K562 (cell line): ENCODE data around the gene ARHGEF40. TPM values are rescaled to one million over a fixed set of nuclear protein-coding genes. Genes with fewer than 3 reads are reported as not detected.

Experiments used
- ATAC-seq: fragments of 200-7000 bp; cut with Tn5 transposase; 3 replicates; pipeline ENCODE4 v1.9.1; 2020; ENCODE audit warnings: moderate library complexity
- BruUV-seq: library from RNA; stranded (reverse); fragments of 400-500 nt; replicated peaks from 2 replicates; lab custom pipeline; 2021; lab: Mats Ljungman, UMichigan
- CTCF ChIA-PET: fragments of 300-600 bp; formaldehyde crosslinking; extraction: SDS; loops from one replicate; lab custom pipeline; 2021; ENCODE audit warnings: low intra/inter-chr PET ratio; lab: Yijun Ruan, JAX
- POLR2A ChIA-PET: fragments of 300-600, 350-650 bp; sonication (Branson Sonifier 250); formaldehyde crosslinking; extraction: SDS; loops from one replicate; lab custom pipeline; 2021; ENCODE audit warnings: antibody characterized with exemption, inconsistent platforms; lab: Yijun Ruan, JAX
- DNase-seq, 4 experiments: peaks; one replicate each; pipeline versions ENCODE4 v3.0.0 to v3.0.0-alpha.2; 2011 to 2018; ENCODE audit warnings: low spot score in 3 of 4, mixed read lengths in 3 of 4; ENCODE audit errors: extremely low read depth in 1 of 4
- FAIRE-seq: peaks from 2 replicates; lab custom pipeline; 2011; peaks lifted over from hg19 to GRCh38; lab: Jason Lieb, UNC
- H2AFZ ChIP-seq: 2 replicates; pipeline ENCODE4 v1.6.0; 2011; ENCODE audit warnings: low read depth, low read length, control low read depth, inconsistent platforms
- H3K27ac ChIP-seq: fragments of 200-600 bp; 3 replicates; pipeline ENCODE4 v1.8.0; 2011; ENCODE audit warnings: low read depth, mild to moderate bottlenecking, control low read depth, inconsistent platforms, low read length, moderate library complexity, mixed read lengths; ENCODE audit errors: extremely low read depth
- H3K27me3 ChIP-seq, 2 experiments: fragments of 300-600 bp in 1 of 2; 2 replicates in 1 of 2; 3 replicates in 1 of 2; pipeline versions ENCODE4 v1.6.0 to v1.8.0; 2011; ENCODE audit warnings: inconsistent platforms in 2 of 2, low read length in 2 of 2, mild to moderate bottlenecking in 1 of 2, mixed read lengths in 1 of 2, moderate library complexity in 1 of 2; ENCODE audit not compliant: control insufficient read depth in 2 of 2, insufficient read depth in 2 of 2
- H3K36me3 ChIP-seq: fragments of 300-600 bp; 3 replicates; pipeline ENCODE4 v1.8.0; 2011; ENCODE audit warnings: mild to moderate bottlenecking, low read length, inconsistent platforms; ENCODE audit not compliant: control insufficient read depth, insufficient read depth
- H3K4me1 ChIP-seq, 2 experiments: fragments of 200-600 bp in 1 of 2; replicated peaks in 1 of 2; 2 replicates in 1 of 2; 3 replicates in 1 of 2; pipeline versions ENCODE4 v1.5.1 to v1.8.0; 2011; ENCODE audit warnings: inconsistent platforms in 2 of 2, low read length in 2 of 2, mild to moderate bottlenecking in 1 of 2, mixed read lengths in 1 of 2, moderate library complexity in 1 of 2; ENCODE audit not compliant: control insufficient read depth in 2 of 2, insufficient read depth in 2 of 2
- H3K4me2 ChIP-seq: 2 replicates; pipeline ENCODE4 v1.6.1; 2011; ENCODE audit warnings: low read length, control low read depth, inconsistent platforms, mixed read lengths; ENCODE audit not compliant: insufficient read depth
- H3K4me3 ChIP-seq: fragments of 200-600 bp; sonication (generic), shearing (Covaris generic); 2 replicates; pipeline ENCODE4 v1.5.1; 2016; ENCODE audit warnings: control low read depth, inconsistent platforms
- H3K79me2 ChIP-seq: fragments of 200-600 bp; 3 replicates; pipeline ENCODE4 v1.8.0; 2011; ENCODE audit warnings: low read length, inconsistent platforms; ENCODE audit not compliant: control insufficient read depth, insufficient read depth
- H3K9ac ChIP-seq, 2 experiments: 2 replicates each; pipeline versions ENCODE4 v1.6.0 to v1.6.1; 2011; ENCODE audit warnings: low read depth in 2 of 2, low read length in 2 of 2, control low read depth in 1 of 2, inconsistent platforms in 1 of 2, mild to moderate bottlenecking in 1 of 2, mixed read lengths in 1 of 2; ENCODE audit not compliant: insufficient read depth in 1 of 2
- H3K9me1 ChIP-seq: one replicate; pipeline ENCODE4 v1.6.0; 2011; ENCODE audit warnings: inconsistent platforms, mild to moderate bottlenecking, low read length, moderate library complexity; ENCODE audit not compliant: control insufficient read depth, insufficient read depth
- H3K9me3 ChIP-seq: replicated peaks from 2 replicates; pipeline ENCODE4 v1.5.1; 2011; ENCODE audit warnings: low read depth, low read length, inconsistent platforms; ENCODE audit not compliant: control insufficient read depth, insufficient read depth
- H4K20me1 ChIP-seq: replicated peaks from 2 replicates; pipeline ENCODE4 v1.6.1; 2011; ENCODE audit warnings: low read length, inconsistent platforms, mixed read lengths; ENCODE audit not compliant: control insufficient read depth, insufficient read depth
- ZBTB7A ChIP-seq: IDR thresholded peaks from 2 replicates; pipeline ENCODE4 v1.6.1; 2011; ENCODE audit warnings: low read depth, mild to moderate bottlenecking, low read length, moderate library complexity, borderline replicate concordance; ENCODE audit not compliant: control insufficient read depth
- ZNF668 ChIP-seq: fragments of 250-450 bp; sonication (Bioruptor Pico); IDR thresholded peaks from 2 replicates; pipeline ENCODE4 v1.8.0; 2022; ENCODE audit warnings: mild to moderate bottlenecking, inconsistent platforms
- WGBS: fragments of 100-300 bp; shearing (Covaris generic); methylation state at CpG from one replicate; pipeline ENCODE4 v1.1.6; 2016; ENCODE audit warnings: low coverage, mixed read lengths; ENCODE audit not compliant: insufficient coverage; ENCODE audit errors: missing lambda C conversion rate; 5-methylcytosine and 5-hydroxymethylcytosine counted together
- in situ Hi-C: fragments of 300-500 bp; cut with MboI; formaldehyde crosslinking; loops from 4 replicates; pipeline ENCODE4 v1.15.0; 2018; ENCODE audit warnings: inconsistent platforms, mixed read lengths
- intact Hi-C: fragments of 100-400 bp; cut with micrococcal nuclease; formaldehyde crosslinking; loops from 2 replicates; pipeline ENCODE4 v1.14.2; 2022
- polyA plus RNA-seq, 8 experiments: library from polyadenylated mRNA; depleted of rRNA in 4 of 8; stranded (reverse) in 5 of 8; unstranded in 3 of 8; fragments of >200 nt; fragmentation: Nextera tagmentation in 2 of 8; fragmentation: Illumina TruSeq in 1 of 8; extraction: Ambion mirVana in 2 of 8; extraction: Trizol in 1 of 8; gene quantifications; 2 replicates each; pipeline versions ENCODE4 v1.2.1 to v1.2.3, GENCODE V29; 2011 to 2014; ENCODE audit warnings: inconsistent platforms in 1 of 8, missing spikeins in 1 of 8
- total RNA-seq, 7 experiments: library from RNA; depleted of rRNA in 6 of 7; stranded (reverse); fragments of >200 nt in 6 of 7; fragmentation: Illumina TruSeq in 2 of 7; extraction: Trizol in 2 of 7; gene quantifications; 2 replicates each; pipeline versions ENCODE4 v1.2.1 to v1.2.3, GENCODE V29; 2011 to 2021; ENCODE audit warnings: low replicate concordance in 1 of 7
- TF ChIP-seq, protein P1 (sequence below), 3 experiments: fragments of 200-800 bp in 1 of 3; sonication (Bioruptor generic) in 1 of 3; sonication (generic) in 1 of 3; formaldehyde crosslinking in 1 of 3; IDR thresholded peaks; 2 replicates each; pipeline versions ENCODE4 v1.6.1 to v1.8.0; 2016 to 2022; ENCODE audit warnings: mild to moderate bottlenecking in 2 of 3, missing compliant biosample characterization in 2 of 3, missing genetic modification characterization in 2 of 3, missing genetic modification reagents in 1 of 3

ARHGEF40 gene
- total and polyA plus RNA-seq, 9 of the 15 experiments (the other 6 are each of a cell fraction or from before 2014, with no cell fraction given): 0.42 to 6.3 (median 3.8) TPM

DNA sequence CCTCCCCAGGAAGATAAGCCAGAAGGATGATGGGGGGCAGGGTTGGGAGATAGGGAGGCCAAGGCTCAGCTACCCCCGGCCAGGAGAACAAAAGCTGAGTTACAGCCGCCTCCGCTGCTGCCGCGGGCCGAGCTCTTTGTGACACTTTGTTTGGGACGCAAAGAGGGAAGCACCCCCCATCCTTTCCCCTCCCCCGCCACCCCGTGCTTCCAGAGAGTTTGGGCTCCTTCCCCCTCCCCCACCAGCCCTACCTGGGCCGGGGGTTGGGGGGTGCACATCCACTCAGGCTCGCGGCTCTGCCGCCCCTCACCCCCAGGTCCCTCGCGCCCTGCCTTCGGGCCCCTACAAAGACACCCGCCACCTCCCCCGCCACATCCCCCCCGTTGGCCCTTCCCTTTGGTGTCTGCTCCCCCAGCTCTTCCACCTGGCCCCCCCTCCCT is 27.6 kb downstream of the ARHGEF40 start:
- Histone ChIP-seq H3K9ac (peak overlapping the region in 1 of 2 experiments; percentile 10; a peak in 2 of 4 replicates), H3K79me2 (0 out of 3 replicates have a peak, but pooled peaks cover under 1% of the 10 kb centered on the region), H3K9me1 (no peaks in the 10 kb centered on the region)
- no TSS peak for BruUV-seq
- TF ChIP-seq, protein P1, sequence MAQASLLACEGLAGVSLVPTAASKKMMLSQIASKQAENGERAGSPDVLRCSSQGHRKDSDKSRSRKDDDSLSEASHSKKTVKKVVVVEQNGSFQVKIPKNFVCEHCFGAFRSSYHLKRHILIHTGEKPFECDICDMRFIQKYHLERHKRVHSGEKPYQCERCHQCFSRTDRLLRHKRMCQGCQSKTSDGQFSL (CRISPR knock-in tag; IDR thresholded peaks at IDR 0.05): no peak
- TF ChIP-seq, protein P1 (tag; IDR thresholded peaks at IDR 0.05): peak in 1 of 2 experiments; percentile 80; a peak in 2 of 4 replicates
- no peak for TF ChIP-seq ZNF668
- TF ChIP-seq ZBTB7A: peak; percentile 10; the same call in 1 of the 2 replicates
- TF ChIP-seq, all 486 proteins: peak for 2
- ATAC-seq (no peak), FAIRE-seq (no peak), DNase-seq (peak in 1 of 4 experiments; percentile 21)
- in situ Hi-C loops: no loop called here
- Histone ChIP-seq H3K36me3 (no peaks in the 10 kb centered on the region), H3K4me3 (no peak overlapping the region), H2AFZ (no peak overlapping the region), H3K4me1 (peaks cover 22 to 27% of the 10 kb centered on the region in 2 experiments; a peak in 4 of 5 replicates), H3K27me3 (no peaks in the 10 kb centered on the region), H3K9me3 (no peaks in the 10 kb centered on the region), H4K20me1 (no peaks in the 10 kb centered on the region), H3K4me2 (no peak overlapping the region), H3K27ac (no peak overlapping the region)
- CTCF ChIA-PET: interaction anchor here (0.5 kb wide), 1 partner anchor 11 kb away, joined by 3 read pairs; no protein-coding TSS in a partner anchor
- 12% methylated on average over 3 of the region's 19 CpGs for WGBS
- intact Hi-C loops: no loop called here
- POLR2A ChIA-PET: interaction anchor here (0.5 kb wide), 1 partner anchor 635 kb away, joined by 4 read pairs; no protein-coding TSS in a partner anchor
